Keratinocyte (primary cell): ENCODE results near the gene ZFP36L2. TPM values are rescaled to one million over a fixed set of nuclear protein-coding genes. Genes with fewer than 3 reads are reported as not detected.

Experiments
- DNase-seq: peaks from one replicate; pipeline ENCODE4 v3.0.0-alpha.2; 2011; ENCODE audit warnings: low read depth, missing footprints, low spot score
- FAIRE-seq: peaks from 2 replicates; lab custom pipeline; 2011; peaks lifted over from hg19 to GRCh38; lab: Jason Lieb, UNC
- H2AFZ ChIP-seq: 2 replicates; pipeline ENCODE4 v1.6.0; 2012; ENCODE audit warnings: low read length, control low read depth, inconsistent platforms; ENCODE audit not compliant: control insufficient read depth
- H3K27ac ChIP-seq: 2 replicates; pipeline ENCODE4 v1.5.1; 2011; ENCODE audit warnings: low read length; ENCODE audit not compliant: control insufficient read depth, insufficient read depth
- H3K27me3 ChIP-seq: 3 replicates; pipeline ENCODE4 v1.6.0; 2011; ENCODE audit warnings: low read length; ENCODE audit not compliant: control insufficient read depth, insufficient read depth; ENCODE audit errors: extremely low read depth
- H3K36me3 ChIP-seq, 2 experiments: 2 replicates in 1 of 2; 3 replicates in 1 of 2; pipeline ENCODE4 v1.5.1; 2011; ENCODE audit warnings: low read length in 2 of 2, mild to moderate bottlenecking in 1 of 2; ENCODE audit not compliant: control insufficient read depth in 2 of 2, insufficient read depth in 2 of 2; ENCODE audit errors: extremely low read depth in 1 of 2
- H3K4me1 ChIP-seq: 3 replicates; pipeline ENCODE4 v1.5.1; 2011; ENCODE audit warnings: low read length; ENCODE audit not compliant: control insufficient read depth, insufficient read depth; ENCODE audit errors: extremely low read depth
- H3K4me2 ChIP-seq: 3 replicates; pipeline ENCODE4 v1.6.0; 2011; ENCODE audit warnings: low read depth, low read length; ENCODE audit not compliant: control insufficient read depth, insufficient read depth; ENCODE audit errors: extremely low read depth
- H3K4me3 ChIP-seq, 3 experiments: fragments of 200-600 bp in 1 of 3; sonication (generic) in 1 of 3; 2 replicates in 2 of 3; 3 replicates in 1 of 3; pipeline ENCODE4 v1.5.1; 2011 to 2016; ENCODE audit warnings: low read length in 3 of 3, mild to moderate bottlenecking in 3 of 3, control low read depth in 2 of 3, inconsistent platforms in 1 of 3, low read depth in 1 of 3, mixed read lengths in 1 of 3, mixed run types in 1 of 3, moderate library complexity in 1 of 3; ENCODE audit not compliant: control insufficient read depth in 2 of 3, insufficient read depth in 2 of 3; ENCODE audit errors: extremely low read depth in 1 of 3
- H3K79me2 ChIP-seq: 2 replicates; pipeline ENCODE4 v1.6.0; 2012; ENCODE audit warnings: low read length; ENCODE audit not compliant: control insufficient read depth, insufficient read depth
- H3K9ac ChIP-seq: 3 replicates; pipeline ENCODE4 v1.6.0; 2011; ENCODE audit warnings: low read length; ENCODE audit not compliant: control insufficient read depth, insufficient read depth; ENCODE audit errors: extremely low read depth
- H3K9me1 ChIP-seq: 3 replicates; pipeline ENCODE4 v1.6.0; 2011; ENCODE audit warnings: low read length; ENCODE audit not compliant: control insufficient read depth, insufficient read depth; ENCODE audit errors: extremely low read depth
- H3K9me3 ChIP-seq: 2 replicates; pipeline ENCODE4 v1.5.1; 2012; ENCODE audit warnings: low read depth, low read length; ENCODE audit not compliant: control insufficient read depth
- H4K20me1 ChIP-seq: 3 replicates; pipeline ENCODE4 v1.6.0; 2011; ENCODE audit warnings: low read length; ENCODE audit not compliant: control insufficient read depth, insufficient read depth; ENCODE audit errors: extremely low read depth
- CTCF ChIP-seq, 3 experiments: IDR thresholded peaks in 1 of 3; conservative IDR thresholded peaks in 1 of 3; optimal IDR thresholded peaks in 1 of 3; 2 replicates in 2 of 3; 3 replicates in 1 of 3; pipeline versions ENCODE3 to v1.5.1; 2011; ENCODE audit warnings: low read length in 3 of 3, mild to moderate bottlenecking in 3 of 3, moderate library complexity in 2 of 3, control low read depth in 1 of 3, inconsistent platforms in 1 of 3; ENCODE audit not compliant: insufficient read depth in 2 of 3; ENCODE audit errors: extremely low read depth in 1 of 3
- EZH2 ChIP-seq: IDR thresholded peaks from one replicate; pipeline ENCODE4 v1.6.1; 2012; ENCODE audit warnings: inconsistent platforms, mild to moderate bottlenecking, low read length, moderate library complexity
- dilution Hi-C: fragments of 300-500 bp; cut with MboI; formaldehyde crosslinking; loops from one replicate; pipeline ENCODE4 v1.7.0; 2020; ENCODE audit warnings: low sequenced_read_pairs; ENCODE audit not compliant: extremely low pct_ligation_motif_present
- polyA plus RNA-seq, 5 experiments: library from polyadenylated mRNA; depleted of rRNA in 3 of 5; stranded (reverse) in 3 of 5; stranded (forward) in 1 of 5; unstranded in 1 of 5; fragments of >200 nt; gene quantifications; 1 replicate in 1 of 5; 2 replicates in 3 of 5; 3 replicates in 1 of 5; pipeline versions ENCODE4 v1.2.1 to v1.2.3, GENCODE V29; 2011 to 2012; ENCODE audit warnings: missing spikeins in 2 of 5, low read depth in 1 of 5, low replicate concordance in 1 of 5

The ZFP36L2 gene
- polyA plus RNA-seq, 1 donor (not counting 4 experiments of a cell fraction or from before 2014, with no cell fraction given): 52.4 TPM

GRCh38 chr2:43215673-43216255, 10.6 kb downstream of the ZFP36L2 start:
- Histone ChIP-seq H2AFZ (no peak overlapping the region), H3K27me3 (no peaks in the 10 kb centered on the region), H3K4me2 (no peak overlapping the region), H3K4me3 (no peak overlapping the region), H3K9me3 (no peaks in the 10 kb centered on the region), H3K36me3 (no peaks in the 10 kb centered on the region), H3K4me1 (peaks cover 33% of the 10 kb centered on the region), H3K9me1 (no peaks in the 10 kb centered on the region), H3K79me2 (no peaks in the 10 kb centered on the region), H4K20me1 (no peaks in the 10 kb centered on the region), H3K9ac (no peak overlapping the region), H3K27ac (no peak overlapping the region)
- dilution Hi-C loops: no loop called here
- no peak for TF ChIP-seq EZH2
- no peak for TF ChIP-seq CTCF (optimal IDR thresholded peaks at IDR 0.05 in 1 of 3, IDR thresholded peaks at IDR 0.05 in 1 of 3, conservative IDR thresholded peaks at IDR 0.05 in 1 of 3; ENCODE audit: extremely low read depth in 1 of 3, insufficient read depth in 2 of 3, low read length in 3 of 3)
- FAIRE-seq (no peak), DNase-seq (no peak)

- Histone ChIP-seq H3K4me2 (no peak overlapping the region), H3K27ac (no peak overlapping the region), H3K36me3 (no peaks in the 10 kb centered on the region), H3K4me1 (peaks cover 23% of the 10 kb centered on the region), H2AFZ (no peak overlapping the region), H3K79me2 (no peaks in the 10 kb centered on the region), H3K9me3 (no peaks in the 10 kb centered on the region), H3K4me3 (no peak overlapping the region), H4K20me1 (no peaks in the 10 kb centered on the region), H3K27me3 (no peaks in the 10 kb centered on the region), H3K9ac (no peak overlapping the region), H3K9me1 (no peaks in the 10 kb centered on the region)
- DNase-seq (no peak), FAIRE-seq (no peak)
- dilution Hi-C loops: no loop called here
- TF ChIP-seq EZH2: no peak
- TF ChIP-seq CTCF (optimal IDR thresholded peaks at IDR 0.05 in 1 of 3, IDR thresholded peaks at IDR 0.05 in 1 of 3, conservative IDR thresholded peaks at IDR 0.05 in 1 of 3; ENCODE audit: extremely low read depth in 1 of 3, insufficient read depth in 2 of 3, low read length in 3 of 3): no peak
These were observed 12.2 kb downstream of the ZFP36L2 start for GRCh38 chr2:43214253-43214652.
